ENCODE measurements around the gene MPC2. TPM values are rescaled to one million over a fixed set of nuclear protein-coding genes. Genes with fewer than 3 reads are reported as not detected.

MPC2 gene
- total RNA-seq, 6 donors from 2014 or later: 11.5 to 55.6 (median 26.7) TPM

GRCh38 chr1:167974698-167975097 lies 37.8 kb upstream of the MPC2 start:
- H3K27me3 ChIP-seq: no peaks in the 10 kb centered on the region
- no peak overlapping the region for H3K4me3 ChIP-seq
- ATAC-seq (ENCODE audit: low FRiP score in 2 of 2) (no peak), DNase-seq (no peak)
- 85 to 87% methylated on average over 4 of the region's 4 CpGs for WGBS, 2 donors
- peaks cover 0 to 30% (median 17%) of the 10 kb centered on the region in 4 donors for H3K36me3 ChIP-seq
- H3K27ac ChIP-seq: no peak overlapping the region
- no peaks in the 10 kb centered on the region for H3K4me1 ChIP-seq
- H3K9me3 ChIP-seq: no peaks in the 10 kb centered on the region
- no peak for TF ChIP-seq POLR2AphosphoS5 (IDR thresholded peaks at IDR 0.05)
- TF ChIP-seq EP300 (IDR thresholded peaks at IDR 0.05): no peak
- TF ChIP-seq CTCF (IDR thresholded peaks at IDR 0.05): no peak

GRCh38 chr1:167973832-167974231 lies 37.0 kb upstream of the MPC2 start:
- H3K4me3 ChIP-seq: no peak overlapping the region
- DNase-seq (no peak), ATAC-seq (ENCODE audit: low FRiP score in 2 of 2) (no peak)
- WGBS, 2 donors: 67 to 75% methylated on average over 2 of the region's 2 CpGs
- H3K27ac ChIP-seq: no peak overlapping the region
- TF ChIP-seq EP300 (IDR thresholded peaks at IDR 0.05) (no peak), POLR2AphosphoS5 (IDR thresholded peaks at IDR 0.05) (no peak), POLR2A (IDR thresholded peaks at IDR 0.05) (no peak)
- H3K4me1 ChIP-seq: no peaks in the 10 kb centered on the region
- no peaks in the 10 kb centered on the region for H3K9me3 ChIP-seq
- no peaks in the 10 kb centered on the region for H3K27me3 ChIP-seq
- peaks cover 0 to 28% (median 17%) of the 10 kb centered on the region in 4 donors for H3K36me3 ChIP-seq

- H3K27me3 ChIP-seq: no peaks in the 10 kb centered on the region
- H3K36me3 ChIP-seq: peaks cover 0 to 26% (median 2%) of the 10 kb centered on the region in 4 donors
- H3K4me1 ChIP-seq: peaks cover 0 to 4% (median 0%) of the 10 kb centered on the region in 4 donors
- TF ChIP-seq POLR2A (IDR thresholded peaks at IDR 0.05) (no peak), EP300 (IDR thresholded peaks at IDR 0.05) (no peak), POLR2AphosphoS5 (IDR thresholded peaks at IDR 0.05) (no peak), CTCF (IDR thresholded peaks at IDR 0.05) (no peak)
- H3K4me3 ChIP-seq: no peak overlapping the region
- no peak for DNase-seq
- 81 to 84% methylated on average over 3 of the region's 3 CpGs for WGBS, 2 donors
- no peak for ATAC-seq (ENCODE audit: low FRiP score in 2 of 2)
- H3K27ac ChIP-seq: no peak overlapping the region
- no peaks in the 10 kb centered on the region for H3K9me3 ChIP-seq
These were observed 31.7 kb upstream of the MPC2 start for GRCh38 chr1:167968569-167968968.

- TF ChIP-seq POLR2A (IDR thresholded peaks at IDR 0.05) (no peak), EP300 (IDR thresholded peaks at IDR 0.05) (no peak), CTCF (IDR thresholded peaks at IDR 0.05) (no peak), POLR2AphosphoS5 (IDR thresholded peaks at IDR 0.05) (no peak)
- H3K4me3 ChIP-seq: no peak overlapping the region
- H3K4me1 ChIP-seq: peaks cover 0 to 4% (median 0%) of the 10 kb centered on the region in 4 donors
- H3K27me3 ChIP-seq: no peaks in the 10 kb centered on the region
- H3K9me3 ChIP-seq: no peaks in the 10 kb centered on the region
- ATAC-seq (ENCODE audit: low FRiP score in 2 of 2) (no peak), DNase-seq (no peak)
- 75 to 82% methylated on average over 4 of the region's 4 CpGs for WGBS, 2 donors
- H3K27ac ChIP-seq: no peak overlapping the region
- H3K36me3 ChIP-seq: peaks cover 0 to 20% (median 0%) of the 10 kb centered on the region in 4 donors
These were observed 29.2 kb upstream of the MPC2 start for GRCh38 chr1:167966050-167966449.

- Histone ChIP-seq H3K27ac (no peak overlapping the region), H3K9me3 (no peaks in the 10 kb centered on the region), H3K4me1 (peaks cover 0 to 4% (median 1%) of the 10 kb centered on the region in 4 donors), H3K27me3 (no peaks in the 10 kb centered on the region), H3K4me3 (no peak overlapping the region), H3K36me3 (peaks cover 0 to 20% (median 0%) of the 10 kb centered on the region in 4 donors)
- 76 to 79% methylated on average over 4 of the region's 4 CpGs for WGBS, 2 donors
- ATAC-seq (ENCODE audit: low FRiP score in 2 of 2): no peak
- no peak for DNase-seq
- TF ChIP-seq EP300 (IDR thresholded peaks at IDR 0.05) (no peak), CTCF (IDR thresholded peaks at IDR 0.05) (no peak), POLR2A (IDR thresholded peaks at IDR 0.05) (no peak), POLR2AphosphoS5 (IDR thresholded peaks at IDR 0.05) (no peak)
These were observed 27.8 kb upstream of the MPC2 start for GRCh38 chr1:167964646-167965045.
